GM12801 (cell line): Measurements from ENCODE around the gene IGSF9.

ENCODE experiments used
- CTCF ChIP-seq: IDR thresholded peaks from one replicate; pipeline ENCODE4 v1.5.1; 2011; ENCODE audit warnings: control low read depth; ENCODE audit not compliant: insufficient read length; ENCODE audit errors: extremely low read depth

IGSF9 gene

GRCh38 chr1:159924791-159925718 is 20.4 kb downstream of the IGSF9 start, which contains the start of gene TAGLN2:
TAGLN2 (minus strand) TSS chr1:159925507; CDS start chr1:159920509, 4,998 bp downstream.
- TF ChIP-seq CTCF, result no peak

- no peak for TF ChIP-seq CTCF
These were observed 21.2 kb downstream of the IGSF9 start for GRCh38 chr1:159924025-159924790.

DNA sequence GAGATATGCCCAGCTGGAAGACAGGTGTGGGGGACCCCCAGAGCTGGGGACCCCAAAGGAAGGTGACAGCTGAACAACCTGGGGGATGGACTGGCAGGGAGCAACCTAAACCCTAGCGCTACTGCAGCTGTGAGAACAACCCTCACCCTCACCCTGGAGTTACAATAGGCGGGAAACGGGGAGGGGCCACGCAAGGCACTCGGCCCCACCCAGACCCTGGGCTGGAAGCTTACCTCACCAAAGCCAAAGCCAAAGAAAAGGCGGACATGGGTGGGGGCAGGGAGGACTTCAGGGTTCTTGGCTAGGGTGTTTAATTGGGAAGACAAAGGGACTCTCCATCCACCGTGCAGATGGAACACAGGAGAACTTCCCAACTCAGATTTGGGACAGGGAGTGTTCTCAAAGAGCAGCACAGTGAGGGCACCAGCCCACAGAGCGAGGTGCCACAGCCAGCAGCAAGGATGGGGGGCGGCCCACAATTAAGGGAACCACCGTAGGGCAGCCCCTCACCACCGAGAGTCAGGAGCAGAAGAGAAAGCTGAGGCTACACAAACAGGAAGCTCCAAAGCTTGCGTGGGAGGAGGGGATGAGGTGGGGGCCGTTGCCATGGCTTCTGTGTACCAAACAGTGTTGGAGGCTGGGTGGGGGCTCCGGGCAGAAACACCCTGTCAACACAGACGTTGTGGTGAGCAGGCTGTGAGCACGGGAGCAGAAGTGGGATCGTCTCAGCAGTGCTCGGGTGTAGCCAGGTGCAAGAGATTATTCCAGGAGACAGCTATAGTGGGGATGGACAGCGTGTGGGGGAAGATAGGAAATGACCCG is 22.0 kb downstream of the IGSF9 start:
- TF ChIP-seq CTCF, result no peak

DNA sequence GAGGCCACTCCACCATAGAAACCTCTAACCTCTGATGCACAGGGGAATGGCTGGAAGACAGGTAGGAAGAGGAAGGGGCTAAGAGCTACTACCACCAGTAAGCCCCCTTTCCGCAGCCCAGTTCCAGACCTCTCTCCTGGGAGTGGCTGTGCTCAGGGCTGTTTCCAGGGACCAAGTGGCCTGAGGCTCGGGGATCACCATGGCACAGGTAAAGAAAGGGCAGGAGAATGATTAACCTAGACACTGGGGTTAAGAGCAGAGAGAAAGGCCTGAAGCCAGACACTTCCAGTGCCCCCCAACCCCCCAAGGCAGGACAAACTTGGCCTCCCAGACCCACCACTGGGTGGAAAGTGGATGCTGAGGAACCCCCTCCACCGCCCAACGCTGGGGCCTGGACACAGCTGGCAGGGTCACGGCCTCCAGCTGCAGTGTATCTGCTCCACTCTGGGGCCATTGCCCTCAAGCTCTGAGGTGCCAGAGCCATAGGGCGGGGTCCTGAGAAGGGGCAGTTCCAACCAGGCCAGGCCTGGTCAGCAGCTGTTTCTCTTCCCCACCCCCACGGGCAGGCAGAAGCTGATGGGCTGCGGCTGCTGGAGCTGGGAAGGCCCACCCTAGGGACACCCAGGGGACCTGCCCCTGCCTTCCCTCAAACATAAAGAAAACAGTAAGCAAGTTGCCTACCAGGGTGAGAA is 22.8 kb downstream of the IGSF9 start:
- TF ChIP-seq CTCF, result no peak

- no peak for TF ChIP-seq CTCF
These were observed 23.5 kb downstream of the IGSF9 start for GRCh38 chr1:159921700-159922504.

GRCh38 chr1:159921251-159921650 is 24.2 kb downstream of the IGSF9 start:
- no peak for TF ChIP-seq CTCF
